ENCODE measurements around the gene RALGAPA2. TPM values are rescaled to one million over a fixed set of nuclear protein-coding genes. Genes with fewer than 3 reads are reported as not detected.

Gene RALGAPA2
- polyA plus RNA-seq, 1 experiment = 2.2 TPM

DNA sequence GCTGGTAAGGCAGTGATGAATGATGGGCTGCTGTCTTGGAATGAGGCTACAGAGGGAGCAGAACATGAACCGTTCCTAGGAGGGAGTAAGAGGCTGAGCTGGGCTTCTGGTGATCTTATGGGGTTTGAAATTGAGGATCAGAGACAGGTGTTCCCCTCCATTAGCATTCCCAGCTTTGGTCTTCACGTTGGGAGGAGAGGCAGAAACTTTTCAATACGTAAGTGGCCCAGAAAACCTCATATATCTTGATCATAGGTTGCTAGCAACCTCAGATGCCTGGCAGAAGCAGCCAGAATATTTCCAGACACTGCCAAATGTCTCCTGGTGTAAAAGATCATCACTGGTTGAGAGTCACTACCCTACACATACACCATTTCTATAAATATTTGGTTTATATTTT is 177.4 kb downstream of the RALGAPA2 start:
- TF ChIP-seq, protein P1, sequence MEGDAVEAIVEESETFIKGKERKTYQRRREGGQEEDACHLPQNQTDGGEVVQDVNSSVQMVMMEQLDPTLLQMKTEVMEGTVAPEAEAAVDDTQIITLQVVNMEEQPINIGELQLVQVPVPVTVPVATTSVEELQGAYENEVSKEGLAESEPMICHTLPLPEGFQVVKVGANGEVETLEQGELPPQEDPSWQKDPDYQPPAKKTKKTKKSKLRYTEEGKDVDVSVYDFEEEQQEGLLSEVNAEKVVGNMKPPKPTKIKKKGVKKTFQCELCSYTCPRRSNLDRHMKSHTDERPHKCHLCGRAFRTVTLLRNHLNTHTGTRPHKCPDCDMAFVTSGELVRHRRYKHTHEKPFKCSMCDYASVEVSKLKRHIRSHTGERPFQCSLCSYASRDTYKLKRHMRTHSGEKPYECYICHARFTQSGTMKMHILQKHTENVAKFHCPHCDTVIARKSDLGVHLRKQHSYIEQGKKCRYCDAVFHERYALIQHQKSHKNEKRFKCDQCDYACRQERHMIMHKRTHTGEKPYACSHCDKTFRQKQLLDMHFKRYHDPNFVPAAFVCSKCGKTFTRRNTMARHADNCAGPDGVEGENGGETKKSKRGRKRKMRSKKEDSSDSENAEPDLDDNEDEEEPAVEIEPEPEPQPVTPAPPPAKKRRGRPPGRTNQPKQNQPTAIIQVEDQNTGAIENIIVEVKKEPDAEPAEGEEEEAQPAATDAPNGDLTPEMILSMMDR (IDR thresholded peaks at IDR 0.05; ENCODE audit: low read depth, low read length) = no peak
- POLR2A ChIA-PET = no interaction called here
- CTCF ChIA-PET = interaction anchor here (1.2 kb wide), 1 partner anchor 59 kb away, joined by 3 read pairs; no protein-coding TSS in a partner anchor

DNA sequence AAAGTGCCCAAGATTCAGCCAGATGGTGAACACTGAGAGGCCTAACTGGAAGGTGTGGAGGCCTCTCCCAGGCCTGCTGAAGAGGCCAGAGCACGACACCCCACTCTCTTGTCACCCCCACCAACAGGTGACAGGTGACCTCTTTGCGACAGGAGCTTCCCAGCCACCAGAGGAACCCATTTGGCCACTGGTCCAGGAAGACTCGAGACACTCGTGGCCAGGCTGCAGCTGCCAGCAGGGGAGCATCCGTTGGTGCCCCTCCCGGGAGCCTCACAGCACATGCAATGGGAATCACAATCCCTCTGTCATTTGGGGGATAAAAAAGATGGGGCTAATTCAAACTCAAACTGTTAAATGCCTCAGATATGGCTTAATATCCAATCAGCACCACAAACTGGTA is 181.2 kb downstream of the RALGAPA2 start:
- TF ChIP-seq, protein P1 (IDR thresholded peaks at IDR 0.05; ENCODE audit: low read depth, low read length) = no peak
- Histone ChIP-seq H3K27me3 (ENCODE audit: control insufficient read depth, insufficient read depth, low read length) (no peaks in the 10 kb centered on the region), H3K9me3 (ENCODE audit: control insufficient read depth, insufficient read depth, low read length) (no peaks in the 10 kb centered on the region), H3K27ac (ENCODE audit: low read depth, low read length) (no peak overlapping the region), H3K4me3 (ENCODE audit: low read depth, low read length) (no peak overlapping the region)
- ChIA-PET CTCF (no interaction called here), POLR2A (no interaction called here)
- DNase-seq (ENCODE audit: low read depth, low spot score) = no peak

More for the DNA sequence above, 177.4 kb downstream of the RALGAPA2 start:
- Histone ChIP-seq H3K9me3 (ENCODE audit: control insufficient read depth, insufficient read depth, low read length) (no peaks in the 10 kb centered on the region), H3K27me3 (ENCODE audit: control insufficient read depth, insufficient read depth, low read length) (no peaks in the 10 kb centered on the region), H3K27ac (ENCODE audit: low read depth, low read length) (no peak overlapping the region), H3K4me3 (ENCODE audit: low read depth, low read length) (no peak overlapping the region)
- DNase-seq (ENCODE audit: low read depth, low spot score) = no peak

DNA sequence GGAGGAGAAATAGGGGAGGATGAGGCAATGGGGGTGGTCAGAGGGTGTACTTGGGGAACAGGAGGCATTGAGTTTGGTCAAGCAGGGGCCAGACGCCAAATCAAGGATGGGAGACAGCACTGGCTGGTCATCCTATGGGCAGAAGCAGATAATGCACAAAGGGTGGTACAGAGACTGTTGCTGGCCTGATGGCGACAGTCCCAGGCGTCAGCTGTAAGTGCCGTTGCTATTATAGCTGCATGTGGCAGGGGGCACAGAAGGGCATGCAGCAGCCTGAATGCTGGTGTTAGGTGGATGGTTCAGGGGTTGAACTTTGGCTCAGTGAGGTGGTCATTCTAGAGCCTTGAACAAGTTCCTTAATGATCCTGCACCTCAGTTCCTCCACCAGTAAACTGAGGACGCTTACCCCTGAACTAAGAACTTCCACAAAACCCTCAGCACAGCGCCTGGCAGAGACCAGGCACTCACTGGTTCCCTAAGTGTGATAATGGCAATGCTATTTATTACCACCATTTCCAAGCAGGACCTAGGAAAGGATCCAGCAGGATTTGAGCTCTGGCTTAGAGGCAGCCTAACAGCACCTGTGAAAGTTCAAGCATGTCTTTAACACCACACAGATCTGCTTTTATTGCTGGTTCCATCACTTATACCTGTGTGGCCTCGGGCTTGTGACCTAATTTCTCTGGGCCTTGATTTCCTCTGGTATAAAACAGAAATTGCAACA is 181.9 kb downstream of the RALGAPA2 start:
- DNase-seq (ENCODE audit: low read depth, low spot score) = no peak
- ChIA-PET CTCF (no interaction called here), POLR2A (no interaction called here)
- no peak overlapping the region for H3K27ac ChIP-seq (ENCODE audit: low read depth, low read length)
- TF ChIP-seq, protein P1 (IDR thresholded peaks at IDR 0.05; ENCODE audit: low read depth, low read length) = no peak
- no peak overlapping the region for H3K4me3 ChIP-seq (ENCODE audit: low read depth, low read length)
- no peaks in the 10 kb centered on the region for H3K9me3 ChIP-seq (ENCODE audit: control insufficient read depth, insufficient read depth, low read length)
- no peaks in the 10 kb centered on the region for H3K27me3 ChIP-seq (ENCODE audit: control insufficient read depth, insufficient read depth, low read length)

DNA sequence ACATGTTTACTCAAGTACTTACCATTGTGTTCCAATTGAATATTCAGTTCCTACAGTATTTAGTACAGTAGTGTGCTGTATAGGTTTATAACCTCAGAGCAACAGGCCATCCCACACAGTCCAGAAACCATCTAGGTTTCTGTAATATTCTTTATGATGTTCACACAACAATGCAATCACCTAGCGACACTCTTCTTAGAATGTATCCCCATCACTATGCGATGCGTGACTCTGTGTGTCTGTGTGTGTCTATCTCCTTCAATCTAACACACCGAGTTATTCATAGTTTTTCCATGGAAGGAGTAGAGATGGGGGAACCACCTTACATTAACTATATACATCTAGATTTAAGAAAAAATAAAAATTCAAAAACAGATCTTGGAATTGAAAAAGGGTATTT is 182.8 kb downstream of the RALGAPA2 start:
- CTCF ChIA-PET = no interaction called here
- no peak overlapping the region for H3K27ac ChIP-seq (ENCODE audit: low read depth, low read length)

DNA sequence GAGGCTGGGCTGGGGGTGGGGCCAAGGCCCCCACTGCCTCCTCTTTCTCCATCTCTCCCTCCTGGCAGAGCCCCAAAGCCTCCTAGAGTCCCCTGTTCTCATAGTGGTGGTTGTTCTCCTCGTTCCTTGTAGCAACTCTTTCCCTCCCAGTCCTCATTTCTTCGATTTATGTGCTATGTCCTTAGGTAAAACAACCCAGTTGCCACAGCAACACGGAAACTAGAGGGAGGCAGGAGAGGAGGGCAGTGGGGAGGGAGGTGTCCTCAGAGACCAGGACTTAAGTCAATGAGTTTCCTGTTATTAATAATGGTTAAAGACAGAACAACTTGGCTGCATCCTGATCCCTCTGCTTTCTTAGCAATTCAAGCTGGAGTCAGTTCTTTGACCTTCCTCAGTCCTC is 183.6 kb downstream of the RALGAPA2 start:
- POLR2A ChIA-PET = no interaction called here
- H3K27me3 ChIP-seq (ENCODE audit: control insufficient read depth, insufficient read depth, low read length) = no peaks in the 10 kb centered on the region
- TF ChIP-seq, protein P1 (IDR thresholded peaks at IDR 0.05; ENCODE audit: low read depth, low read length) = no peak
- no peaks in the 10 kb centered on the region for H3K9me3 ChIP-seq (ENCODE audit: control insufficient read depth, insufficient read depth, low read length)
- no peak overlapping the region for H3K27ac ChIP-seq (ENCODE audit: low read depth, low read length)
- H3K4me3 ChIP-seq (ENCODE audit: low read depth, low read length) = no peak overlapping the region
- DNase-seq (ENCODE audit: low read depth, low spot score) = no peak
- CTCF ChIA-PET = no interaction called here

More for the DNA sequence above, 182.8 kb downstream of the RALGAPA2 start:
- Histone ChIP-seq H3K4me3 (ENCODE audit: low read depth, low read length) (no peak overlapping the region), H3K9me3 (ENCODE audit: control insufficient read depth, insufficient read depth, low read length) (no peaks in the 10 kb centered on the region), H3K27me3 (ENCODE audit: control insufficient read depth, insufficient read depth, low read length) (no peaks in the 10 kb centered on the region)
- POLR2A ChIA-PET = no interaction called here
- no peak for DNase-seq (ENCODE audit: low read depth, low spot score)
- TF ChIP-seq, protein P1 (IDR thresholded peaks at IDR 0.05; ENCODE audit: low read depth, low read length) = no peak
